Mammary epithelial cell (primary cell): ENCODE data around the gene FBXW9.

Experiments used
- CTCF ChIP-seq, 2 donors: IDR thresholded peaks in 1 of 2; conservative IDR thresholded peaks in 1 of 2; 2 replicates each; pipeline ENCODE4 v1.5.1; 2011 to 2012; ENCODE audit warnings: inconsistent platforms in 2 of 2, low read length in 2 of 2, mild to moderate bottlenecking in 2 of 2, control low read depth in 1 of 2, low read depth in 1 of 2; ENCODE audit not compliant: insufficient read depth in 1 of 2; ENCODE audit errors: extremely low read depth in 1 of 2
- EZH2 ChIP-seq: IDR thresholded peaks from 2 replicates; pipeline ENCODE4 v1.6.1; 2012; ENCODE audit warnings: low read length, inconsistent platforms, borderline replicate concordance

- TF ChIP-seq CTCF (conservative IDR thresholded peaks at IDR 0.05 in 1 of 2, IDR thresholded peaks at IDR 0.05 in 1 of 2; ENCODE audit: extremely low read depth in 1 of 2, insufficient read depth in 1 of 2, low read depth in 1 of 2, low read length in 2 of 2), result no peak
- TF ChIP-seq EZH2, result no peak
Observed at GRCh38 chr19:12675940-12676339, 20.5 kb downstream of the FBXW9 start.
